GM19372 (cell line): ENCODE data around the gene KRT83.

Experiments
- ATAC-seq: cut with Tn5 transposase; IDR thresholded peaks from one replicate; pipeline ENCODE4 v1.9.1; 2021; ENCODE audit warnings: mild to moderate bottlenecking, low read depth, moderate library complexity; ENCODE audit not compliant: unreplicated experiment

Gene KRT83

GRCh38 chr12:52268212-52268611 is 53.0 kb downstream of the KRT83 start:
- no peak for ATAC-seq

GRCh38 chr12:52267699-52268098 is 53.5 kb downstream of the KRT83 start:
- no peak for ATAC-seq

GRCh38 chr12:52267266-52267665 is 53.9 kb downstream of the KRT83 start:
- no peak for ATAC-seq

- no peak for ATAC-seq
Measured at GRCh38 chr12:52266514-52266913, 54.7 kb downstream of the KRT83 start.

- no peak for ATAC-seq
Measured at GRCh38 chr12:52264435-52264825, 56.8 kb downstream of the KRT83 start.
